ENCODE results near the gene SPDYE4. TPM values are rescaled to one million over a fixed set of nuclear protein-coding genes. Genes with fewer than 3 reads are reported as not detected.

SPDYE4 gene
- total and polyA plus RNA-seq, 2 donors (not counting 1 experiment from before 2014, with no cell fraction given): not detected

DNA sequence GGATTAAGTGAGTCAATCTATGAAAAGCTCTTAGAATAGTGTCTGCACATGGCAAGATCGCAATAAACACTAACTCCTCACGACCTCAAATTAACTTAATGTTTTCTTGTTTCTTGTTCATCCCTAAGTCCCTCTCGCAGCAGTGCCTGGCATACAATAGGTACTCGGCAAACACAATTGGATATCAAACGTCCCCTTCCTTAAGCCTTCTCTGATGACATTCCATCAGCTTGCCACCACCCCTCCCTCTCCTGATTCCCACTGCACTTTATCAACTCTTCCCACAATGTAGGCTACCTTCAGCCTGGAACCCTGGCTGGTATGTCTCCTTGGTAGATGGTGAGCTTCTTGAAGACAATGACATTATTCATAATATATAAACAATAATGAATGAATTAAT lies 47.1 kb downstream of the SPDYE4 start:
- TF ChIP-seq, protein P1, sequence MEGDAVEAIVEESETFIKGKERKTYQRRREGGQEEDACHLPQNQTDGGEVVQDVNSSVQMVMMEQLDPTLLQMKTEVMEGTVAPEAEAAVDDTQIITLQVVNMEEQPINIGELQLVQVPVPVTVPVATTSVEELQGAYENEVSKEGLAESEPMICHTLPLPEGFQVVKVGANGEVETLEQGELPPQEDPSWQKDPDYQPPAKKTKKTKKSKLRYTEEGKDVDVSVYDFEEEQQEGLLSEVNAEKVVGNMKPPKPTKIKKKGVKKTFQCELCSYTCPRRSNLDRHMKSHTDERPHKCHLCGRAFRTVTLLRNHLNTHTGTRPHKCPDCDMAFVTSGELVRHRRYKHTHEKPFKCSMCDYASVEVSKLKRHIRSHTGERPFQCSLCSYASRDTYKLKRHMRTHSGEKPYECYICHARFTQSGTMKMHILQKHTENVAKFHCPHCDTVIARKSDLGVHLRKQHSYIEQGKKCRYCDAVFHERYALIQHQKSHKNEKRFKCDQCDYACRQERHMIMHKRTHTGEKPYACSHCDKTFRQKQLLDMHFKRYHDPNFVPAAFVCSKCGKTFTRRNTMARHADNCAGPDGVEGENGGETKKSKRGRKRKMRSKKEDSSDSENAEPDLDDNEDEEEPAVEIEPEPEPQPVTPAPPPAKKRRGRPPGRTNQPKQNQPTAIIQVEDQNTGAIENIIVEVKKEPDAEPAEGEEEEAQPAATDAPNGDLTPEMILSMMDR (IDR thresholded peaks at IDR 0.05): no peak
- no peak for TF ChIP-seq EZH2 (IDR thresholded peaks at IDR 0.05; ENCODE audit: borderline replicate concordance, insufficient read depth, low read depth, low read length, poor library complexity, severe bottlenecking)
- H3K9ac ChIP-seq (ENCODE audit: low read length): no peak overlapping the region
- POLR2A ChIA-PET: no interaction called here
- CTCF ChIA-PET: no interaction called here
- H3K27ac ChIP-seq (ENCODE audit: low read length in 2 of 2): no peak overlapping the region
- H3K79me2 ChIP-seq (ENCODE audit: control insufficient read depth, insufficient read depth, low read length): no peaks in the 10 kb centered on the region
- no peaks in the 10 kb centered on the region for H3K4me1 ChIP-seq (ENCODE audit: control insufficient read depth in 2 of 2, insufficient read depth in 2 of 2, low read length in 2 of 2)
- H3K27me3 ChIP-seq (replicated peaks in 1 of 4; ENCODE audit: control extremely low read depth in 1 of 4, control insufficient read depth in 3 of 4, insufficient read depth in 4 of 4, low read length in 3 of 4): peaks cover 0 to 12% (median 0%) of the 10 kb centered on the region in 4 experiments
- H3K4me3 Mint-ChIP-seq: no peak overlapping the region
- H4K20me1 ChIP-seq (ENCODE audit: control insufficient read depth, insufficient read depth, low read length, poor library complexity, severe bottlenecking): no peaks in the 10 kb centered on the region
- H3K4me1 Mint-ChIP-seq: no peaks in the 10 kb centered on the region
- H2AFZ ChIP-seq (ENCODE audit: insufficient read depth, low read depth, low read length, poor library complexity, severe bottlenecking): no peak overlapping the region
- no peaks in the 10 kb centered on the region for H3K36me3 ChIP-seq (replicated peaks in 1 of 2; ENCODE audit: control extremely low read depth in 1 of 2, control insufficient read depth in 1 of 2, extremely low read depth in 1 of 2, insufficient read depth in 2 of 2, low read length in 1 of 2)
- WGBS (ENCODE audit: insufficient coverage): 97% methylated on average over 5 of the region's 5 CpGs
- intact Hi-C loops (cut with micrococcal nuclease): no loop called here
- no peak overlapping the region for H3K4me3 ChIP-seq (ENCODE audit: control extremely low read depth in 1 of 5, extremely low read depth in 1 of 5, insufficient read depth in 1 of 5, low read depth in 2 of 5, low read length in 4 of 5)
- H3K9me3 ChIP-seq (ENCODE audit: control extremely low read depth in 1 of 3, control insufficient read depth in 2 of 3, insufficient read depth in 1 of 3, low read length in 2 of 3): no peaks in the 10 kb centered on the region
- no peaks in the 10 kb centered on the region for H3K9me3 Mint-ChIP-seq (ENCODE audit: insufficient read depth)
- ATAC-seq (ENCODE audit: low read depth): no peak
- H3K4me2 ChIP-seq (replicated peaks; ENCODE audit: low read depth, low read length, poor library complexity, severe bottlenecking): no peak overlapping the region
- no peak overlapping the region for H3K27ac Mint-ChIP-seq
- no peak for DNase-seq
- H3K27me3 Mint-ChIP-seq: peaks cover 22% of the 10 kb centered on the region

DNA sequence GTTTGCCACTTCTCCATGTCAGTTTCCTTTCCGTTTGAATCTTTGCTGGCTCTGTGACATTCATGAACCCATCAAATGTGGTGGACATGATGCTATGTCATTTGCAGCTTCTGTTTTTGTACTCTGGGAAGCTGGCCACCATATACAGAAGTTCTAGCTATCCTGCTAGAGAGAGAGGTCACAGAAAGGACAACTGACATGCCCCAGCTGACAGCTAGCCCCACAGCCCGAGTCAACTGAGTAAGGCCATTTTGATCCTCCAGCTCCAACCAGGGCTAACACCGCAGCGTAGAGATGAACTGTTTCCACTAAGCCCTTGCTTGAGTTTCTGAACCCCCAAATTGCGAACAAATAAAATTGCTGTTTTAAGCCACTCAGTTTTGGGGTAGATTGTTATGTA lies 47.5 kb downstream of the SPDYE4 start:
- Mint-ChIP-seq H3K4me1 (no peaks in the 10 kb centered on the region), H3K9me3 (ENCODE audit: insufficient read depth) (no peaks in the 10 kb centered on the region), H3K27ac (no peak overlapping the region), H3K4me3 (no peak overlapping the region), H3K27me3 (peaks cover 26% of the 10 kb centered on the region)
- H3K4me1 ChIP-seq (ENCODE audit: control insufficient read depth in 2 of 2, insufficient read depth in 2 of 2, low read length in 2 of 2): no peaks in the 10 kb centered on the region
- H3K4me2 ChIP-seq (replicated peaks; ENCODE audit: low read depth, low read length, poor library complexity, severe bottlenecking): no peak overlapping the region
- ATAC-seq (ENCODE audit: low read depth) (no peak), DNase-seq (no peak)
- H2AFZ ChIP-seq (ENCODE audit: insufficient read depth, low read depth, low read length, poor library complexity, severe bottlenecking): no peak overlapping the region
- no peak overlapping the region for H3K27ac ChIP-seq (ENCODE audit: low read length in 2 of 2)
- H3K79me2 ChIP-seq (ENCODE audit: control insufficient read depth, insufficient read depth, low read length): no peaks in the 10 kb centered on the region
- H3K27me3 ChIP-seq (replicated peaks in 1 of 4; ENCODE audit: control extremely low read depth in 1 of 4, control insufficient read depth in 3 of 4, insufficient read depth in 4 of 4, low read length in 3 of 4): peaks cover 0 to 12% (median 0%) of the 10 kb centered on the region in 4 experiments
- H4K20me1 ChIP-seq (ENCODE audit: control insufficient read depth, insufficient read depth, low read length, poor library complexity, severe bottlenecking): no peaks in the 10 kb centered on the region
- WGBS (ENCODE audit: insufficient coverage): 79% methylated on average over 4 of the region's 5 CpGs
- no peak overlapping the region for H3K9ac ChIP-seq (ENCODE audit: low read length)
- no peaks in the 10 kb centered on the region for H3K9me3 ChIP-seq (ENCODE audit: control extremely low read depth in 1 of 3, control insufficient read depth in 2 of 3, insufficient read depth in 1 of 3, low read length in 2 of 3)
- POLR2A ChIA-PET: no interaction called here
- CTCF ChIA-PET: no interaction called here
- intact Hi-C loops (cut with micrococcal nuclease): no loop called here
- no peak for TF ChIP-seq EZH2 (IDR thresholded peaks at IDR 0.05; ENCODE audit: borderline replicate concordance, insufficient read depth, low read depth, low read length, poor library complexity, severe bottlenecking)
- TF ChIP-seq, protein P1 (IDR thresholded peaks at IDR 0.05): no peak
- no peaks in the 10 kb centered on the region for H3K36me3 ChIP-seq (replicated peaks in 1 of 2; ENCODE audit: control extremely low read depth in 1 of 2, control insufficient read depth in 1 of 2, extremely low read depth in 1 of 2, insufficient read depth in 2 of 2, low read length in 1 of 2)
- H3K4me3 ChIP-seq (ENCODE audit: control extremely low read depth in 1 of 5, extremely low read depth in 1 of 5, insufficient read depth in 1 of 5, low read depth in 2 of 5, low read length in 4 of 5): no peak overlapping the region
